GM12892 (cell line): ENCODE measurements around the gene CLIP1.

ENCODE experiments used
- POLR2A ChIP-seq: IDR thresholded peaks from 2 replicates; pipeline ENCODE4 v1.6.1; 2011; ENCODE audit warnings: low read depth, low read length, control low read depth
- POLR2AphosphoS5 ChIP-seq: IDR thresholded peaks from 2 replicates; pipeline ENCODE4 v1.6.1; 2011; ENCODE audit warnings: low read depth, low read length, control low read depth
- TAF1 ChIP-seq: IDR thresholded peaks from 2 replicates; pipeline ENCODE4 v1.6.1; 2011; ENCODE audit warnings: low read depth, mild to moderate bottlenecking, control low read depth, low read length, borderline replicate concordance

DNA sequence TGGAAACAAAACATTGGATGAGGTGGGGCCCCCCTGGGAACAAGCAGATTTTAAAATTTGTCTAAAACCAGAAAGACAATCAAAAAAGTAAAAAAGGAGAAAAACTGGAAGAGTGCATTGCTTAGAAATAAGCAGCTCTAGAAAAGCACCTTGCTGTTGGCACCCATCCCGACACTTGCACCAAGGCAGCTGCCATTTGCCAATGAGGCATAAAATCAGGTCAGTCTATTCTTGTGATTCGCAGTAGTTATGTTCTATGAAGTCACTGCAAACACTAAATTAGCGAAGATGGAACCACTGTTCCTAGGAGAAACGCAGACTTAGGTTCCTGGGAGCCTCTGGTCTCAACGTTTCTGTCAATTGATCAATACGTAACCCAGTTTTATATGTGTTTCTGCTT lies 172.4 kb downstream of the CLIP1 start:
- TF ChIP-seq POLR2AphosphoS5 (no peak), POLR2A (no peak), TAF1 (no peak)
